CD4-positive, alpha-beta T cell treated with Interleukin-17A for 4 hours (primary cell): Measurements from ENCODE around the gene CRYBB2.
"Not testable (repeated sequence)": the region's sequence is repeated elsewhere in the genome, so short reads cannot be mapped to it uniquely, and the experiment has no call there.

Experiments
- DNase-seq: peaks from one replicate; pipeline ENCODE4 v3.0.0-alpha.2; 2020; ENCODE audit warnings: mixed read lengths

CRYBB2 gene

GRCh38 chr22:25236417-25236816, 17.0 kb downstream of the CRYBB2 start:
- no peak for DNase-seq

- DNase-seq: no peak
These were observed 18.1 kb downstream of the CRYBB2 start for GRCh38 chr22:25237503-25237902.

GRCh38 chr22:25238058-25238457, 18.6 kb downstream of the CRYBB2 start:
- not testable (repeated sequence) for DNase-seq

GRCh38 chr22:25255169-25255568, 35.7 kb downstream of the CRYBB2 start:
- not testable (repeated sequence) for DNase-seq

- not testable (repeated sequence) for DNase-seq
These were observed 48.1 kb downstream of the CRYBB2 start for GRCh38 chr22:25267567-25267966.

GRCh38 chr22:25268902-25269301, 49.5 kb downstream of the CRYBB2 start:
- DNase-seq: not testable (repeated sequence)

- not testable (repeated sequence) for DNase-seq
These were observed 50.6 kb downstream of the CRYBB2 start for GRCh38 chr22:25270061-25270460.

- not testable (repeated sequence) for DNase-seq
These were observed 53.8 kb downstream of the CRYBB2 start for GRCh38 chr22:25273231-25273630.

- DNase-seq: not testable (repeated sequence)
These were observed 54.5 kb downstream of the CRYBB2 start for GRCh38 chr22:25273928-25274327.

- not testable (repeated sequence) for DNase-seq
These were observed 60.7 kb downstream of the CRYBB2 start for GRCh38 chr22:25280118-25280517.
